LHCN-M2 (cell line): ENCODE measurements around the gene DAPK1. TPM values are rescaled to one million over a fixed set of nuclear protein-coding genes. Genes with fewer than 3 reads are reported as not detected.
A peak's percentile ranks its signal among the peaks of the same experiment; 100 is the strongest.

ENCODE experiments used
- DNase-seq: peaks from one replicate; pipeline ENCODE4 v3.0.0-alpha.2; 2012; ENCODE audit warnings: low read depth
- total RNA-seq: library from RNA; depleted of rRNA; stranded (reverse); fragments of >200 nt; gene quantifications from 2 replicates; pipeline ENCODE4 v1.2.3, GENCODE V29; 2014

DAPK1 gene
- total RNA-seq, 1 experiment from 2014 or later = 26.6 TPM

DNA sequence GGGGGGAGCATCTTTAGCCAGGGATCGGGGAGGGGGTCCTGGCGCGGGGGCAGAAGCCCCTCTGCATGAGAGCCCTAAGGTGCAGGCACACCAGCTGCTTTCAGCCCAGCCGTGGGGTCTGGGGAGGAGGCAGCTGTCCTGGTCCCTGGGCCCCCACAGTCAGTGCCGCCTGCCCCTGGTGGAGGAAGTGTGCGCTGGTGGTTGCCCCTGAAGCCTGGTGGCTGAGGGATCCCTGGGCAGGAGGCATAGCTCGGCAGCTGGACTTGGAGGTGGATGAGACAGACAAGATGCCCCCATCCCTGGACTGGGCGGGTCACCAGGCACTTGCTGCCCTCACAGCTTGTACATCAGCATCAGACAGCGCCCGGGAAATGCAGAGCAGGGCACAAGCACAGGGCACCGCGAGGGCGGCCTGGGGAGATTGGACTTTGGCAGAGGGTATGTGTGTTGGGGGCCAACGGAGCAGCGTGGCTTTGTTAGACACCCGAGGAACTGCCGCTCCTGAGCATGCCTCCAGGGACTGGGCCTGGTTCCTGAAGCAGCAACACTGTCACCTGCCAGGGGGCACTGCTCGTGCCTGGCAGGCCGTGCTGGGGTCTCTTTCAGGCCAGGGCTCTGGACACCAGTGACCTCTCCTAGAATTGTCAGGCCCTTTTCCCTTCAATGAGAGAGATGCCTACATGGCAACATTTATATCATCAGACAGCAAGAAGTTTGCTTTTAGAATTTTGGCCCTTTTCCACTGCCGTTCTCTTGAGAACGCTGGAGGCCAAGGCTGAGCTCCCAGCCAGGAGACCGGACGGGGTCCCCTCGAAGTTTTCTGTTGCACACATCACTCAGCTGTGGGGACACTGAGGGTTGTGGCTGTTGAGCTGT, 186.3 kb downstream of the DAPK1 start:
- DNase-seq = no peak

DNA sequence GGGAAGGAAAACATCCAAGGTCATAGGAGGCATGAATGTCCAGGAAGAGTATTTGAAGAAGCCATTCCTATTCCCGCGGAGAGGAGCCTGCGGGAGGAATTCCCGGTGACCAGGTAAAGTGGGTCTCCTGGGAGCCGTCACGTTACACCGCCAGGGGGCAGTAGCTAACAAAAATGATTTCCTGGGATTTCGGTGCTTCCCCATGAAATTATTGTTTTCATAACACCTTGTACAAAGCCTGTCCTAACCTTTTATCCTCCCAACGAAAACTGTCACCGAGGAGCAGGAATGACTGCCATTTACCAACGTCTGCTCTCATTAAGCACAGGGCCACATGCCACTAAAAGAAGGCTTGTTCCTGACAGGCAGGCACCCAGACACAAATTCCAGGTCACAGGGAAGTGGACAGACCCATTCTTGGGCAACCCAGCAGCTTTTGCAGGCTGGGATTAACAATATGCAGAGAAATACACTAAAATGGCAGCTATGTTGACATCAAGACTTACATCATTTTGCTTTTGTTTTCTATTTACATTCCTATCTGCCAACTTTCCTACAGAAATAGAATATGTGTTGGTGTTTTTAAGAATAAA, 187.1 kb downstream of the DAPK1 start:
- peak; percentile 25 for DNase-seq

DNA sequence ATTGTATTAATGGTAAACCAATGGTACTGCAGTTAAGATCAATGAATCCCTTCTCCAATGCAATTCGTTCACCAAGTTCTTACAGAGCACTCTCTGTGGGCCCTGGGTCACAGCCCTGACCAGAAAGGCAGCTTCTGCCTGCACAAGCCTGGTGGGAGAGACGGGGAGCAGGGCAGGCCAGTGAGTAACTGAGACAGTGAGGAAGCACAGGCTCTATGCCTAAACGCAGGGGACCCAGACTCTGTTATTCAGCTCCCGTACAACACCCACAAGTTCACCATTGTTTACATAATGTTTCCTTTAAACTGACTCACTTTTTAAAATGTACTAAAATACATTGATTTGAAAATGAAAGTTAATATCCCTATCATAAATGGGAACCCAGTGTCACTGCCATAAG, 187.8 kb downstream of the DAPK1 start:
- DNase-seq = no peak

DNA sequence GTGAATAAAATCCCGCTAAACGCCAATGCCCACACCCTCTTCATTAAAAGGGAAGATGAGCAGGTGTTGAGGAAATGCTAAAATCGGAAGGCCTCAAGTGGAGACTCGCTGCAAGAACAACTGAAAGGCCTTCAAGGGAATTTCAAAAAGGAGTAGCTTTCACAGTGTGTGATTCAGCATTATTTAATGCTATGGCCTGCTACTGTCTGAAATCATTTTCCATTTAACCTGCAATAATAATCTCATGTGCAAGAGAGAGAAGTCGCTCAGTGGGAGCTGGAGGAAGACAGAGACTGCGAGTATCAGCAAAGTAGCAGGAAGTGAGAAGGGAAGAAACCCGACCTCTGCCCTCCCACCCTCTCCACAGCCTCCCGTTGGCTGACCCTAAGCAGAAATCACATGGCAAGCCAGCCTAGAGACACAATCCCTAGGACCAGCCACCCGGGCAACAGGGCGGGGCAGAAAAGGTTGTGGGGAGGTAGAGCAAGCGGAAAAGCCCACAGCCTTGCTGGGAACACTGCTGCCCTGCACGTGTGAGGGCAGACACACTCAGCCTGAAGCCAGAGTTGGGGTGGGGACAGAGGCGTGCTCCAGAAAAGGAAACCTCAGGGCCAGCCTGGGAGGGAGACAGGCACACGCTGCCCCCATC, 188.3 kb downstream of the DAPK1 start:
- DNase-seq = no peak

DNA sequence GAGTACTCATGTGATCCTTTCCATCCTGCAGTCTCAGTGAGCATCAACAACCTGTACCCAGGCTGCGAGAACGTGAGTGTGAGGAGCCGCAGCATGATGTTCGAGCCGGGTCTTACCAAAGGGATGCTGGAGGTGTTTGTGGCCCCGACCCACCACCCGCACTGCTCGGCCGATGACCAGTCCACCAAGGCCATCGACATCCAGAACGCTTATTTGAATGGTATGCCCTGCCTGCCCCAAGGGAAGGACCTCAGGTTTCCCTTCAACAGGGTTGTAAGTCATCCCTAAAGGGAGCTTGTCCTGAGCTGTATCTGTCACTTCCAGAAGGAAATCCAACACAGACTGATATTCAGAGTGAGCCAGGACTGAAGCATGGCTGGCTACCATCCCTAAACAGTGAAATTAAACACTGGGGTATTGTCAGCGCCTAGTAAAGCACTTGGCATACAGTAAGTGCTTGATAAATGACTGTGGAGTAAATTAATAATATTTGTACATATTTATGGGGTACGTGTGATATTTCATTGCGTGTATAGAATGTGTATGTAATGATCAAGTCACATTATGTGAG, 188.9 kb downstream of the DAPK1 start:
- no peak for DNase-seq

DNA sequence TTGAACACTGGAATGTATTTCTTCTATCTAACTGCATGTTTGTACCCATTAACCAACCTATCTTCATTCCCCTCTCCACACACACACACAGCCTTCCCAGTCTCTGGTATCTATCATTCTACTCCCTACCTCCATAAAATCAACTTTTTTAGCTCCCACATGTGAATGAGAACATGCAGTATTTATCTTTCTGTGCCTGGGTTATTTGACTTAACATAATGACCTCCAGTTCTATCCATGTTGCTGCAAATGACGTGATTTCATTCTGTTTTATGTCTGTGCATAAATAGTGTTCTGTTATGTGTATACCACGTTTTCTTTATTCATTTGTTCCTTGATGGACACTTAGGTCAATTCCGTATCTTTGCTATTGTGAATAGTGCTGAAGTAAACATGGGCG, 189.5 kb downstream of the DAPK1 start:
- no peak for DNase-seq

DNA sequence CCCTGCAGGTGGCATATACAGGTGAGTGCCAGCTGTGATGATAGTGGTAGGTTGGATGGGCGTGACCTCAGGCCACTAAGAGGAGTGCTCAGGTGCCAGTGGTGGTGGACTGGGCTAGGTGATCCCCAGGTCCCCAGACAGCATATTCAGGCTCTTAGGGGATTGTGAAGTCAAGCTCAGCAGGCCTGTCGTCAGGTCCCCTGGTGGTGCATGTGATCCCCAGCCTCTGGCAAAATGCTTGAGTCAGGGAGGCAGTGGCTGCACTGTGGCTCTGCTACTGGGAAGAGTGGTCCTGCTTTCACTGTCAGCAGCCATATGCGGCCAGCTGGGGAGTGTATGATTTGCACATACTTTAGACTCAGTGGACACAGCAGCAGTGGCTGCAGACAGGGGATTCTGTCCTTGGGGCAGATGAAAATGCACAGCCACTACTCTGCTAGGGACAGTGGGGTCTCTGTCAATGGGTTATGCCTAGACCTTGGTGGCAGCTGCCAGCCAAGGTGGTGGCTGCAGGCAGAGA, 196.6 kb downstream of the DAPK1 start:
- no peak for DNase-seq

DNA sequence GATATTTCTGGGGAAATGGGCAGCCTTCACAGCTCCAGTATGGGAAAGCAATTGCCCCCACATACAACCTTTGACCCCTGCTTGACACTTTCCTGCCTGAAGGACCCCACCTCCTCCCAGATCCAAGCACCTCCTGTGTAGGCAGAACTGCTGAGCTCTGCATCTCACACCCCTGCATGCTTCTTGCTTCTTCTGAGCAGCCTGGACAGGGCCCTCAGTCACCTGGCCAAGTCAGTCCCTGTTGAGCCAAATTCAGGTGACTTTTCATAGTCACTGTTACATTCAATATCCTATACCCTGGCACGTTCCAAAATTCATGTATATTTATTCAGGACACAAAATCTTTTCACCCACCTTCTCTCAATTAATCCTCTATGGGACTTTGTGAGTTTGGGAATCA, 197.9 kb downstream of the DAPK1 start:
- no peak for DNase-seq

DNA sequence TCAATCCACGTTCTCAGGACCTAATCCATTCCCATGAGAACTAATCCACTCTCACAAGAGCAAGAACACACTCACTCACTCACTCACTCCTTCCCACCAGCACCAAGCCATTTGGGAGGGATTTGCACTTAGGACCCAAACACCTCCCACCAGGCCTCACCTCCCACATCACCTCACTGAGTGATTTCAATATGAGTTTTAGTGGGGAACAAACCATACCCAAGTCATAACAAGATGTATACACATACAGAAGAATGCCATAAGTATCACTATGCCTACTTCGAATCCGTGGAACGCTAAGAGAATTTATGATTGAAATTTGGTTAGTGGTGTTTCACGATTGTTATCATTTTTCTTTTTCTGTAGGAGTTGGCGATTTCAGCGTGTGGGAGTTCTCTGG, 199.0 kb downstream of the DAPK1 start:
- no peak for DNase-seq

DNA sequence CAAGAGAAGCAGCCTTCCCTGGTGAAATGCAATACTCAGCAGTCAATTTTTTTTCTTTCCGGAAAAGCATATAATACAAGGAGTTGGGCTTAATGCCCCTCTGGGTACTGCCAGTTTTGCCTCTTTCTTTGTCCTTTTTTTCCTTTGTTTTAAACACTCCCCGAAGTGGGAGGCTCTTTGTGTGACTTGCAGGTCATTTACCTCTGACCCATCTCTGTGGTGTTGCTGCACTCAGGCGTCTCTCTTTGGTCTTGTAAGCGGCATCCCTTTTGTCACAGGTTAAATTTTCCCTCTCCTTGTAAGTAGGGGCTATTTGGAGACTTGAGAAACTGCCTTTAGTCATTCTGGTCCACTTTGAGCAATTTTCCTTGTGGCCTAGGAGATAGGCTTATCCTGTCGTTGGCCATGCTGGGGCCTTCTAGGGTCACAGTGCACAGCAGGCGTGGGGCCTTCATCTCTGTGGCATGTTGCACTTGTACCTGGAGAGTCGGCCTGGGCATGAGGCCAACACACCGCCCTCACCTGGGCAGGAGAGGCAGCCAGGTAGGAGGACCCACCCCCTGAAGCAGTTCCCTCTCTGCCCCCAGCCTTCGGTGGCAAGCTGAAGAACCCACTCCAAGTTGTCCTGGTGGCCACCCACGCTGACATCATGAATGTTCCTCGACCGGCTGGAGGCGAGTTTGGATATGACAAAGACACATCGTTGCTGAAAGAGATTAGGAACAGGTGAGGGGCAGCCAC, 200.6 kb downstream of the DAPK1 start:
- DNase-seq = no peak

DNA sequence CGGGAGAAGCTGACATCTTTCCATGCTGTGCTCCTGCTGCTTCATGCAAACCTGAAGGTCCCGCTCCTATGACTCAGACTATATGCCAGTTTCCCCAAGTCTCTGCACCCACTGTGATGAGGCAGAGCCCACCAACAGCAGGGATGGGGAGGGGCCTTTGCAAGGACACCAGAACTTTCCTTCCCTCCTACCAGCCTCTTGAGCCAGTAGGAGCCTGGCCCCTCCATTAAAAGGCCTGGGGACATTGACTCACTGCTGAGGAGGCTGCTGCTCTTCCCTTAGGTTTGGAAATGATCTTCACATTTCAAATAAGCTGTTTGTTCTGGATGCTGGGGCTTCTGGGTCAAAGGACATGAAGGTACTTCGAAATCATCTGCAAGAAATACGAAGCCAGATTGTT, 202.2 kb downstream of the DAPK1 start:
- no peak for DNase-seq

DNA sequence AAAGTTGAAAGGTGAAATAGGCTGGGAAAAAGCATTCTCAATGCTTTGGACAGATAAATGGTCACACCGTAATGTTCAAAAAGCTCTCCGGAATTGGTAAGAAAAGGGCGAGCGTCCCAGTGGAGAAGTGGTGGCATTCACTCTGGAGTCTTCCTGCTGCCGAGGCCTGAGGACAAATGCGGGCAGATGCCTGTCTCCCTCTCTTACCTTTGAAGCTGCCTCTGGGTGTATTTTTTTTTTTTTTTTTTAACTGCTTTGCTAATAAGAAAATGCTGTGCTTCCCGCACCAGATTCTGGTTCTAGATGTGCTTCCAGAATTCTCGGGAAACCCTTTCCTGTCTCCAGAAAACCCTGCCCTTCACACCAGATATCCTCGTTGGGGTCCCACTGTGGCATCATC, 203.8 kb downstream of the DAPK1 start:
- no peak for DNase-seq

DNA sequence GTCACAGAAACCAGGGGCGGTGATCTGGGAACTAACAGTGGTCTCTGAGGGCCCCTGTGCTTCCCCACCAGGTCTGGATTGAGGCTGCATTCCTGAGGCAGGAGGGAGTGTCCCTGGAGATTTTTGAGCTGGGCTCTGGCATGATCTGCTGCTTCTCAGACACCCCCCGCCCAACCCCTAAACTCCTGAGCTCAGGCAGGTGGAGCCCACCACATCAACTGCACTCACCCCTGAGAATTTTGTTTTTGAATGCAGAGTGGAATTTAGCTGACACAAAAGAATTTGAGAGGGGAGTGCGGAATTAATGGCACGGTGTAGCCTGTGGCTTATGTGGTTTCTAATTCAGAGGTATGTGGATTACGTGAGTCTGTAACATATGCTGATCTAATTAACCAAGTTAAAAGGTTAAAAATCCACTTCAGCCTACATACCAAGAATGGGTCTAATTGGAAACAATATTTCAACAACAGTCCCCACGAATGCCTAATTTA, 204.3 kb downstream of the DAPK1 start:
- no peak for DNase-seq

DNA sequence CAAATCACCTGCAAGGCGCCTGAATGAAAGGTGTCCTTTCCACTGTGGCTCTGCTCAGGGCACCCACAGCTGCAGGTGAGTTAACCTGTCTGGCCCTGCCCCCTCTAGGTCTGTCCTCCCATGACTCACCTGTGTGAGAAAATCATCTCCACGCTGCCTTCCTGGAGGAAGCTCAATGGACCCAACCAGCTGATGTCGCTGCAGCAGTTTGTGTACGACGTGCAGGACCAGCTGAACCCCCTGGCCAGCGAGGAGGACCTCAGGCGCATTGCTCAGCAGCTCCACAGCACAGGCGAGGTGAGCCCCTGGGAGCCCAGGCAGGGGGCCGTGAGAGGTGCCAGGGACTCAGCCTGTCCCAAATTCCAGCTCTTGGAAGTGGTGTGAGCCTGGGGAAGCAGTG, 205.3 kb downstream of the DAPK1 start:
- DNase-seq = no peak

DNA sequence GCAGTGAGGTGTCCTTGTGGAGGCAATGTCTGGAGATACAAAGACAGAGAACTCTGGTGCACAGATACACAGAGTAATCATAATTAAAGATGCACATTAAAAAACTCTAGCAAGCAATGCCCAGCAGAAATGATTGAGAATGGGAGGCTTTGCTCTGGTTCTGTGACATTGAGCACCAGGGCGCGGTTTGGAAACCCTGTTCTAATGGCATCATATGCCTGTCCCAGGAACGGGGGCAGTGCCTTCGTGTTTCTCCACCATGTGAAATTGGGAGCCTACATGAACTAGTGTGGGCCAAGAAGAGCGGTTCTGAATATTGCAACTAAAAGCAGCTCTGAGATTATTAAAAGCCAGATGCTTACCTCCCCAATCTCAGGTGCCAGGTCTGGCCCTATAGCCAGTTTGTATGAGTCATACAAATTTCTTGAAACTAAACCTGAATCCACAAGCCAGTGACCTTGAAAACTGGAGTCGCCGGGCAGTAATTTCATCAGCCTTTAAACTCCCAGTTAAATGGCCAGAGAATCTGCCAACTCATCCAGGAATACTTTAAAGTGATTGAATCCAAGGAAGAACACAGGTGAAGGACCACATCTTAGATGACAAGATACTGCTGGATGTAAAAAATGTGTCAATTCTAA, 206.1 kb downstream of the DAPK1 start:
- DNase-seq = no peak

DNA sequence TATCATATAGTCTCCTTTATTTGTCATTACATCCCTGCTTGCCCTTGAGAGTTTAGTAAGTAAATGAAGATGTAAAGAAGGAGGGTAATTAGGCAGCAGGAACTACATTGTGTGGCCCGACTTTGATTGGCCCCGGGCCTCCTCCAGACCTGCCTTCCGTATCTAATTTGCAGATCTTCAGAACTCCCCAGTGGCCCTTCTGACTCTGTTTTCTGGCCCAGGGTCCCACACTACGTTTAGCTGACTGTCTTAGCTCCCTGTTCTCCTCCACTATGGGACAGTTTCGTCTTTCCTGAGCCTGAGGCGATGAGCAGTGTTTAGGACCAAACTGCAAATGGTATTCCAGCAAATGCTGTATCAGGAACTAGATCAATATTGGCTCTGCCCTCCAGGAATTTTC, 206.7 kb downstream of the DAPK1 start:
- DNase-seq = no peak

DNA sequence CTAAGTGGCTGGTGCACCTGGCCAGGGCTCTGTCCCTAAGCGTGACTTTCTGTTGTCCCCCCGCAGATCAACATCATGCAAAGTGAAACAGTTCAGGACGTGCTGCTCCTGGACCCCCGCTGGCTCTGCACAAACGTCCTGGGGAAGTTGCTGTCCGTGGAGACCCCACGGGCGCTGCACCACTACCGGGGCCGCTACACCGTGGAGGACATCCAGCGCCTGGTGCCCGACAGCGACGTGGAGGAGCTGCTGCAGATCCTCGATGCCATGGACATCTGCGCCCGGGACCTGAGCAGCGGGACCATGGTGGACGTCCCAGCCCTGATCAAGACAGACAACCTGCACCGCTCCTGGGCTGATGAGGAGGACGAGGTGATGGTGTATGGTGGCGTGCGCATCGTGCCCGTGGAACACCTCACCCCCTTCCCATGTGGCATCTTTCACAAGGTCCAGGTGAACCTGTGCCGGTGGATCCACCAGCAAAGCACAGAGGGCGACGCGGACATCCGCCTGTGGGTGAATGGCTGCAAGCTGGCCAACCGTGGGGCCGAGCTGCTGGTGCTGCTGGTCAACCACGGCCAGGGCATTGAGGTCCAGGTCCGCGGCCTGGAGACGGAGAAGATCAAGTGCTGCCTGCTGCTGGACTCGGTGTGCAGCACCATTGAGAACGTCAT, 208.5 kb downstream of the DAPK1 start:
- no peak for DNase-seq

DNA sequence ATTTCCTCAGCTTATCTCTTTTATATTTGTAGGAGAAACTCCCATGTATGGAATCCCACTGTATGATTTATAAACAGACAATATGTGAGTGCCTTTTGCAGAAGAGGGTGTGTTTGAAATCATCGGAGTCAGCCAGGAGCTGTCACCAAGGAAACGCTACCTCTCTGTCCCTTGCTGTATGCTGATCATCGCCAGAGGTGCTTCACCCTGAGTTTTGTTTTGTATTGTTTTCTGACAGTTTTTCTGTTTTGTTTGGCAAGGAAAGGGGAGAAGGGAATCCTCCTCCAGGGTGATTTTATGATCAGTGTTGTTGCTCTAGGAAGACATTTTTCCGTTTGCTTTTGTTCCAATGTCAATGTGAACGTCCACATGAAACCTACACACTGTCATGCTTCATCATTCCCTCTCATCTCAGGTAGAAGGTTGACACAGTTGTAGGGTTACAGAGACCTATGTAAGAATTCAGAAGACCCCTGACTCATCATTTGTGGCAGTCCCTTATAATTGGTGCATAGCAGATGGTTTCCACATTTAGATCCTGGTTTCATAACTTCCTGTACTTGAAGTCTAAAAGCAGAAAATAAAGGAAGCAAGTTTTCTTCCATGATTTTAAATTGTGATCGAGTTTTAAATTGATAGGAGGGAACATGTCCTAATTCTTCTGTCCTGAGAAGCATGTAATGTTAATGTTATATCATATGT, 210.3 kb downstream of the DAPK1 start:
- DNase-seq = peak; percentile 16

DNA sequence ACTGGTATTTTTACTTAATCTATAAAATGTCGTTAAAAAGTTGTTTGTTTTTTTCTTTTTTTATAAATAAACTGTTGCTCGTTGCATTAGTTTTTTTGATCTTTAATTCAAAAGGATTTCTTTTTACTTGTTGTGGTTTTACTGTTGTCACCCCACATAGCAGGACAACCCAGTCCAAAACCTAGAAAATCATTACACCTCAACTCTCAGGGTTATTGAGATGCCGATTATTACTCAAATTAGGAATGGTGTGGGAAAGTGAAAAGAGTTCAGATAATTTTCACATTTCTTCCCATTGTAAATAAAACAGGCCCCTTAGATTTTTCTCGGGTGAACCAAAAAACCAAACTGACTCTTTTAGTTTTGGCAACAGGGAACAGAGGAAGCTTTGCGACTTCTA, 210.9 kb downstream of the DAPK1 start:
- DNase-seq = no peak
